ENCODE data around the gene BDKRB2. TPM values are rescaled to one million over a fixed set of nuclear protein-coding genes. Genes with fewer than 3 reads are reported as not detected.

Gene BDKRB2
- polyA plus RNA-seq, 2 of the 4 experiments (the other 2 are of a cell fraction) = 13.9 to 21.6 TPM

DNA sequence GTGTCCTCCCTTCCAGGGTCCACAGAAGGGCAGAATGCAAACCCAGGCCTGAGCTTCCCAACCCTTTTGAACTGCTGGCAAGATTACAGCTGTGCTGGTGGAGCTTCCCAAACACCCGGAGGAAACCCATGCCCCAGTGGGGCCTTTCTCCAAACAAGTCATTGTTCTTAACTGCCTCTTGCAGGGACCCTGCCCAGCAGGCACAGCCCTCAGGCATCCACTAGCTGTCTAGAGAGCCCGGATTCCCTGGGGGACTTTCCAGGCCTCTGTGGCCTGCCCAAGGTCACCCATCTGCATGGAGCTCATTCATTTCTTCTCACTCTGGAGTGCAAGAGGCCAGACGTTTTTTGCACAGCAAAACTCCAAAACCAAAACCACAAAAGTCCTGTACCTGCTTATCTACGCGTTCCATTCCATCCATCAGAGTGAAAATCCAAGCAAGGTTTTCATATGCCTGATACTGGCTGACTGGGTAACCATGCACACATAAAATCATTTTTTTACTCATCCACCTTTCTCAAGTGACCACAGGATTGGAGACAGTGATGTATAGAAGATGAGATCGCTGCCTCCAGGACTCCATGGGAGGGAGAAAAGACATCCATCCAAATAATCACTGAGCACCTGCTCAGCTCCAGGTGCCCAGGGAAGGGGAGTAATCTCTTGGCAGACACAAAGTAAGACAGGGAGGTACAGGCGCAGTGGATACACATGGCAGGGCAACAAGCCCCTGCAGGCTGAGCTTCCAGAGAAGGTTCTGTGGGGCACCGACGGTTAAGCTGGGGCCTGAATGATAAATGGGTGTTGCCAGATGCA lies 17.2 kb upstream of the BDKRB2 start:
- H3K4me2 ChIP-seq = no peak overlapping the region
- H3K4me1 ChIP-seq = peaks cover 6% of the 10 kb centered on the region; the same call in 2 of the 3 replicates
- H3K27ac ChIP-seq = 0 out of 6 replicates have a peak overlapping the region, but pooled peaks of 1 of the 2 experiments have one; percentile 23
- ChIA-PET CTCF (interaction anchor here (0.6 to 2.5 kb wide), 6 partner anchors 8 to 189 kb away, joined by 3 to 9 read pairs (median 4); no protein-coding TSS in a partner anchor), POLR2A (no interaction called here)
- DNase-seq (ENCODE audit: low read depth in 1 of 2, low spot score in 1 of 2) (no peak), FAIRE-seq (no peak), ATAC-seq (no peak)
- H3K4me3 ChIP-seq = no peak overlapping the region
- TF ChIP-seq CBX8 (IDR thresholded peaks at IDR 0.05) = no peak
- no peak for TF ChIP-seq FOSL2 (IDR thresholded peaks at IDR 0.05)
- no peak for TF ChIP-seq FOSL2 (CRISPR knock-in tag; IDR thresholded peaks at IDR 0.05)
- TF ChIP-seq MAX (IDR thresholded peaks at IDR 0.05) = no peak
- TF ChIP-seq PHF8 (IDR thresholded peaks at IDR 0.05; ENCODE audit: borderline replicate concordance, low read depth) = no peak
- TF ChIP-seq PBX3 (IDR thresholded peaks at IDR 0.05) = no peak
- TF ChIP-seq HOXB13 (CRISPR knock-in tag; IDR thresholded peaks at IDR 0.05; ENCODE audit: low read depth) = no peak
- no peak for TF ChIP-seq FOXS1 (CRISPR knock-in tag; IDR thresholded peaks at IDR 0.05)
- no peak for TF ChIP-seq SREBF2 (IDR thresholded peaks at IDR 0.05)
- TF ChIP-seq KDM5A (IDR thresholded peaks at IDR 0.05) = no peak
- no peak for TF ChIP-seq HMGXB4 (CRISPR knock-in tag; IDR thresholded peaks at IDR 0.05; ENCODE audit: borderline replicate concordance)
- no peak for TF ChIP-seq ESRRA (IDR thresholded peaks at IDR 0.05; ENCODE audit: borderline replicate concordance, low read length)
- TF ChIP-seq EP300 (IDR thresholded peaks at IDR 0.05) = no peak
- no peak for TF ChIP-seq SMC3 (IDR thresholded peaks at IDR 0.05)
- TF ChIP-seq RNF2 (IDR thresholded peaks at IDR 0.05; ENCODE audit: borderline replicate concordance, low read depth) = no peak
- TF ChIP-seq CEBPB (IDR thresholded peaks at IDR 0.05) = no peak
- TF ChIP-seq, protein P1, sequence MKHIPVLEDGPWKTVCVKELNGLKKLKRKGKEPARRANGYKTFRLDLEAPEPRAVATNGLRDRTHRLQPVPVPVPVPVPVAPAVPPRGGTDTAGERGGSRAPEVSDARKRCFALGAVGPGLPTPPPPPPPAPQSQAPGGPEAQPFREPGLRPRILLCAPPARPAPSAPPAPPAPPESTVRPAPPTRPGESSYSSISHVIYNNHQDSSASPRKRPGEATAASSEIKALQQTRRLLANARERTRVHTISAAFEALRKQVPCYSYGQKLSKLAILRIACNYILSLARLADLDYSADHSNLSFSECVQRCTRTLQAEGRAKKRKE (CRISPR knock-in tag; IDR thresholded peaks at IDR 0.05; ENCODE audit: low read depth) = no peak
- TF ChIP-seq ZSCAN20 (CRISPR knock-in tag; IDR thresholded peaks at IDR 0.05) = no peak
- TF ChIP-seq MYC (IDR thresholded peaks at IDR 0.05; ENCODE audit: borderline replicate concordance, low read length) = no peak
- H3K9me3 ChIP-seq = no peaks in the 10 kb centered on the region
- WGBS (ENCODE audit: missing lambda C conversion rate) = 72% methylated on average over 9 of the region's 9 CpGs

GRCh38 chr14:96189281-96189711 lies 15.3 kb upstream of the BDKRB2 start:
- no peaks in the 10 kb centered on the region for H3K9me3 ChIP-seq
- ChIA-PET CTCF (interaction anchor here (1.3 to 2.5 kb wide), 2 partner anchors 14 to 89 kb away, joined by 3 to 9 read pairs; no protein-coding TSS in a partner anchor), POLR2A (no interaction called here)
- FAIRE-seq (no peak), DNase-seq (ENCODE audit: low read depth in 1 of 2, low spot score in 1 of 2) (no peak), ATAC-seq (no peak)
- peaks cover 13% of the 10 kb centered on the region for H3K4me1 ChIP-seq
- WGBS (ENCODE audit: missing lambda C conversion rate) = 71% methylated on average over 11 of the region's 11 CpGs
- no peak overlapping the region for H3K4me2 ChIP-seq
- no peak overlapping the region for H3K27ac ChIP-seq
- TF ChIP-seq, protein P2, sequence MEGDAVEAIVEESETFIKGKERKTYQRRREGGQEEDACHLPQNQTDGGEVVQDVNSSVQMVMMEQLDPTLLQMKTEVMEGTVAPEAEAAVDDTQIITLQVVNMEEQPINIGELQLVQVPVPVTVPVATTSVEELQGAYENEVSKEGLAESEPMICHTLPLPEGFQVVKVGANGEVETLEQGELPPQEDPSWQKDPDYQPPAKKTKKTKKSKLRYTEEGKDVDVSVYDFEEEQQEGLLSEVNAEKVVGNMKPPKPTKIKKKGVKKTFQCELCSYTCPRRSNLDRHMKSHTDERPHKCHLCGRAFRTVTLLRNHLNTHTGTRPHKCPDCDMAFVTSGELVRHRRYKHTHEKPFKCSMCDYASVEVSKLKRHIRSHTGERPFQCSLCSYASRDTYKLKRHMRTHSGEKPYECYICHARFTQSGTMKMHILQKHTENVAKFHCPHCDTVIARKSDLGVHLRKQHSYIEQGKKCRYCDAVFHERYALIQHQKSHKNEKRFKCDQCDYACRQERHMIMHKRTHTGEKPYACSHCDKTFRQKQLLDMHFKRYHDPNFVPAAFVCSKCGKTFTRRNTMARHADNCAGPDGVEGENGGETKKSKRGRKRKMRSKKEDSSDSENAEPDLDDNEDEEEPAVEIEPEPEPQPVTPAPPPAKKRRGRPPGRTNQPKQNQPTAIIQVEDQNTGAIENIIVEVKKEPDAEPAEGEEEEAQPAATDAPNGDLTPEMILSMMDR (IDR thresholded peaks at IDR 0.05) = no peak
- TF ChIP-seq FOSL2 (IDR thresholded peaks at IDR 0.05) = no peak
- no peak for TF ChIP-seq FOSL2 (CRISPR knock-in tag; IDR thresholded peaks at IDR 0.05)
- TF ChIP-seq RCOR1 (IDR thresholded peaks at IDR 0.05; ENCODE audit: low read depth, low read length) = no peak
- TF ChIP-seq ZSCAN20 (CRISPR knock-in tag; IDR thresholded peaks at IDR 0.05) = no peak
- TF ChIP-seq JUN (IDR thresholded peaks at IDR 0.05) = no peak
- H3K4me3 ChIP-seq = no peak overlapping the region
